ENCODE results near the gene CRTC1. TPM values are rescaled to one million over a fixed set of nuclear protein-coding genes. Genes with fewer than 3 reads are reported as not detected.

CRTC1 gene
- total and polyA plus RNA-seq, 10 donors, result 3.1 to 15.7 (median 8.2) TPM

GRCh38 chr19:18716857-18717256 lies 33.4 kb downstream of the CRTC1 start:
- WGBS, 5 donors, result 86 to 96% (median 89%) methylated on average over 6 of the region's 6 CpGs
- Histone ChIP-seq H3K27me3 (replicated peaks in 1 of 7) (no peaks in the 10 kb centered on the region), H3K9me3 (no peaks in the 10 kb centered on the region), H3K4me3 (no peak overlapping the region), H3K27ac (no peak overlapping the region), H3K36me3 (peaks cover 0 to 21% (median 0%) of the 10 kb centered on the region in 6 donors), H3K4me1 (peaks cover 0 to 22% (median 3%) of the 10 kb centered on the region in 6 donors)
- TF ChIP-seq POLR2AphosphoS5 (IDR thresholded peaks at IDR 0.05) (no peak), POLR2A (IDR thresholded peaks at IDR 0.05) (no peak), CTCF (IDR thresholded peaks at IDR 0.05 in 8 of 11, conservative IDR thresholded peaks at IDR 0.05 in 3 of 11) (no peak)
- intact Hi-C loops (cut with DNase I; ENCODE audit: low total_unique reads), result no loop called here
- no peak for DNase-seq

GRCh38 chr19:18717601-18718000 lies 34.1 kb downstream of the CRTC1 start:
- intact Hi-C loops (cut with DNase I; ENCODE audit: low total_unique reads), result no loop called here
- 76 to 90% (median 86%) methylated on average over 10 of the region's 10 CpGs for WGBS, 5 donors

GRCh38 chr19:18718015-18718526 lies 34.6 kb downstream of the CRTC1 start:
- intact Hi-C loops (cut with DNase I; ENCODE audit: low total_unique reads), result no loop called here
- Histone ChIP-seq H3K27me3 (replicated peaks in 1 of 7) (no peaks in the 10 kb centered on the region), H3K4me1 (peaks cover 0 to 22% (median 3%) of the 10 kb centered on the region in 6 donors), H3K4me3 (no peak overlapping the region), H3K9me3 (no peaks in the 10 kb centered on the region), H3K36me3 (peaks cover 0 to 31% (median 0%) of the 10 kb centered on the region in 6 donors), H3K27ac (no peak overlapping the region)
- no peak for TF ChIP-seq CTCF (IDR thresholded peaks at IDR 0.05 in 8 of 11, conservative IDR thresholded peaks at IDR 0.05 in 3 of 11)
- TF ChIP-seq POLR2A (IDR thresholded peaks at IDR 0.05), result no peak
- TF ChIP-seq POLR2AphosphoS5 (IDR thresholded peaks at IDR 0.05), result no peak
- DNase-seq, result no peak
- WGBS, 5 donors, result 67 to 74% (median 72%) methylated on average over 5 of the region's 5 CpGs

More at GRCh38 chr19:18717601-18718000, 34.1 kb downstream of the CRTC1 start:
- no peak for DNase-seq
- no peak overlapping the region for H3K4me3 ChIP-seq
- no peak for TF ChIP-seq POLR2AphosphoS5 (IDR thresholded peaks at IDR 0.05)
- TF ChIP-seq CTCF (IDR thresholded peaks at IDR 0.05 in 8 of 11, conservative IDR thresholded peaks at IDR 0.05 in 3 of 11), result no peak
- no peak for TF ChIP-seq POLR2A (IDR thresholded peaks at IDR 0.05)
- H3K9me3 ChIP-seq, result no peaks in the 10 kb centered on the region
- H3K27me3 ChIP-seq (replicated peaks in 1 of 7), result no peaks in the 10 kb centered on the region
- no peak overlapping the region for H3K27ac ChIP-seq
- peaks cover 0 to 22% (median 3%) of the 10 kb centered on the region in 6 donors for H3K4me1 ChIP-seq
- H3K36me3 ChIP-seq, result peaks cover 0 to 28% (median 0%) of the 10 kb centered on the region in 6 donors

- Histone ChIP-seq H3K4me3 (no peak overlapping the region), H3K4me1 (peaks cover 0 to 22% (median 3%) of the 10 kb centered on the region in 6 donors), H3K27me3 (replicated peaks in 1 of 7) (no peaks in the 10 kb centered on the region), H3K9me3 (no peaks in the 10 kb centered on the region), H3K36me3 (peaks cover 0 to 28% (median 0%) of the 10 kb centered on the region in 6 donors), H3K27ac (no peak overlapping the region)
- intact Hi-C loops (cut with DNase I; ENCODE audit: low total_unique reads), result no loop called here
- no peak for DNase-seq
- 86 to 90% (median 88%) methylated on average over 14 to 16 of the region's 16 CpGs for WGBS, 5 donors
- TF ChIP-seq CTCF (IDR thresholded peaks at IDR 0.05 in 8 of 11, conservative IDR thresholded peaks at IDR 0.05 in 3 of 11) (no peak), POLR2AphosphoS5 (IDR thresholded peaks at IDR 0.05) (no peak), POLR2A (IDR thresholded peaks at IDR 0.05) (no peak)
These were observed 35.5 kb downstream of the CRTC1 start for GRCh38 chr19:18718846-18719458.
